Measurements from ENCODE around the gene KCNAB3.

KCNAB3 gene

DNA sequence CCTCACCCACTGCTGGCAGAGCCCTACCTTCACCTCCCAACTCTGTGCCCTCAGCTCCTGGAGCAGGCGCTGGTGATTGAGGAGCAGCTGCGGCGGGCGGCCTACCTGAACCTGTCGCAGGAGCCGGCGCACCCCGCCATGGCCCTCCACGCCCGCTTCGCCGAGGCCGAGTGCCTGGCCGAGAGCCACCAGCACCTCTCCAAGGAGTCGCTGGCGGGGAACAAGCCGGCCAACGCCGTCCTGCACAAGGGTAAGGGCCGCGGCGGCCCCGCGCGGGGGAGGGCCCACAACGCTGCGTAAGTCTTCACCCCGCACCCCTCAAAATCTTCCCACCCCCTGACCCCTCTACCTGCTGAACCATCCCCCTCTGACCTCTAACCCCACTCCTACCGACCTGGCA lies 20.6 kb downstream of the KCNAB3 start:
- H3K4me3 ChIP-seq (ENCODE audit: low read depth, low read length), result no peak overlapping the region
- TF ChIP-seq CTCF (IDR thresholded peaks at IDR 0.05; ENCODE audit: insufficient read depth, low read depth, low read length, missing control alignments), result no peak
- DNase-seq (ENCODE audit: low read depth), result no peak

- TF ChIP-seq CTCF (IDR thresholded peaks at IDR 0.05; ENCODE audit: insufficient read depth, low read depth, low read length, missing control alignments), result no peak
- H3K4me3 ChIP-seq (ENCODE audit: low read depth, low read length), result no peak overlapping the region
- no peak for DNase-seq (ENCODE audit: low read depth)
Observed at GRCh38 chr17:7903154-7904103, 26.2 kb downstream of the KCNAB3 start.

GRCh38 chr17:7897773-7898172 lies 31.9 kb downstream of the KCNAB3 start:
- peak; percentile 17 for DNase-seq (ENCODE audit: low read depth)
- H3K4me3 ChIP-seq (ENCODE audit: low read depth, low read length), result no peak overlapping the region
- peak; percentile 10 for TF ChIP-seq CTCF (IDR thresholded peaks at IDR 0.05; ENCODE audit: insufficient read depth, low read depth, low read length, missing control alignments)

- no peak overlapping the region for H3K4me3 ChIP-seq (ENCODE audit: low read depth, low read length)
- TF ChIP-seq CTCF (IDR thresholded peaks at IDR 0.05; ENCODE audit: insufficient read depth, low read depth, low read length, missing control alignments), result no peak
- no peak for DNase-seq (ENCODE audit: low read depth)
Observed at GRCh38 chr17:7897090-7897489, 32.6 kb downstream of the KCNAB3 start.

DNA sequence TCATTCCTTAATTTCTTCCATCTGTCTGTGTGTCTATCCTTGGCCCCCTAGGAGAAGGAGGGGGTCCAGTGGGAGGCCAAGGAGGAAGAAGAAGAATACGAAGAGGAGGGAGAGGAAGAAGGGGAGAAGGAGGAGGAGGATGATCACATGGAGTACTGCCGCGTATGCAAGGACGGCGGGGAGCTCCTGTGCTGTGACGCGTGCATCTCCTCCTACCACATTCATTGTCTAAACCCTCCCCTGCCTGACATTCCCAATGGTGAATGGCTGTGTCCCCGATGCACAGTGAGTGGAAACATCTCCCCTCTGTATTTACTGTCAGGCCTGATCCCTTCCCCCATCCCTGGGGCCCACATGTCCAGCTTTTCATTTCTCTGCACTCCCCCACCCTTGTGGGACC lies 34.8 kb downstream of the KCNAB3 start:
- DNase-seq (ENCODE audit: low read depth), result no peak
- no peak overlapping the region for H3K4me3 ChIP-seq (ENCODE audit: low read depth, low read length)
- no peak for TF ChIP-seq CTCF (IDR thresholded peaks at IDR 0.05; ENCODE audit: insufficient read depth, low read depth, low read length, missing control alignments)

DNA sequence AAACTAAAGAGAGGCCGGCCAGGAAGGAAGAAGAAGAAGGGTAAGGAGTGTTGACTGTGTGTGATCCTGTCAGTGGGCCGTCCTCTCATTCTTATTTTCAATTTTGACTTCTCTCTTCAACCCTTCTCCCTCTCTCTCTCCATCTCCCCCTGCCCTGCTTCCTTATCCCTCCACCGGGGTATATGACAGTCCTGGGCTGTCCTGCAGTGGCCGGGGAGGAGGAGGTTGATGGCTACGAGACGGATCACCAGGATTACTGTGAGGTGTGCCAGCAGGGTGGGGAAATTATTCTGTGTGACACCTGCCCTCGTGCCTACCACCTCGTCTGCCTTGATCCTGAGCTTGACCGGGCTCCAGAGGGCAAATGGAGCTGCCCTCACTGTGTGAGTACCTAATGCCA lies 35.4 kb downstream of the KCNAB3 start:
- no peak for TF ChIP-seq CTCF (IDR thresholded peaks at IDR 0.05; ENCODE audit: insufficient read depth, low read depth, low read length, missing control alignments)
- no peak overlapping the region for H3K4me3 ChIP-seq (ENCODE audit: low read depth, low read length)
- DNase-seq (ENCODE audit: low read depth), result no peak

All from GM12865 (cell line).